GM12878 (cell line): ENCODE measurements around the gene HTR3C. TPM values are rescaled to one million over a fixed set of nuclear protein-coding genes. Genes with fewer than 3 reads are reported as not detected.

Source experiments
- ATAC-seq: fragments of 200-7000 bp; cut with Tn5 transposase; 3 replicates; pipeline ENCODE4 v1.9.1; 2020; ENCODE audit warnings: mild to moderate bottlenecking, moderate library complexity
- BruUV-seq: library from RNA; stranded (reverse); fragments of 400-500 nt; replicated peaks from 2 replicates; lab custom pipeline; 2021; lab: Mats Ljungman, UMichigan
- CTCF ChIA-PET: fragments of 300-600 bp; sonication (Branson Sonifier 250); formaldehyde crosslinking; extraction: SDS; loops from one replicate; lab custom pipeline; 2021; ENCODE audit warnings: inconsistent platforms; lab: Yijun Ruan, JAX
- POLR2A ChIA-PET: fragments of 350-600 bp; formaldehyde crosslinking; extraction: SDS; loops from one replicate; lab custom pipeline; 2021; ENCODE audit warnings: inconsistent platforms; lab: Charles Lee
- RAD21 ChIA-PET: fragments of 300-600 bp; sonication (Branson Sonifier 250); formaldehyde crosslinking; loops from one replicate; lab custom pipeline; 2023; ENCODE audit warnings: antibody characterized with exemption; ENCODE audit not compliant: unreplicated experiment; lab: Charles Lee
- SMC1A ChIA-PET: fragments of 300-600 bp; sonication (Branson Sonifier 250); formaldehyde crosslinking; loops from one replicate; lab custom pipeline; 2023; ENCODE audit not compliant: unreplicated experiment, uncharacterized antibody; lab: Charles Lee
- DNase-seq: peaks from one replicate; pipeline ENCODE4 v3.0.0-alpha.2; 2011; ENCODE audit warnings: low read depth, low spot score
- FAIRE-seq: peaks from 3 replicates; lab custom pipeline; 2011; peaks lifted over from hg19 to GRCh38; lab: Jason Lieb, UNC
- H2AFZ ChIP-seq: 2 replicates; pipeline ENCODE4 v1.6.0; 2011; ENCODE audit warnings: low read depth, low read length, control low read depth; ENCODE audit not compliant: control insufficient read depth
- H3K27ac ChIP-seq: 2 replicates; pipeline ENCODE4 v1.5.1; 2011; ENCODE audit warnings: control low read depth; ENCODE audit not compliant: control insufficient read depth, insufficient read depth
- H3K27me3 ChIP-seq, 2 experiments: replicated peaks in 1 of 2; 2 replicates each; pipeline versions ENCODE4 v1.6.0 to v1.6.1; 2011; ENCODE audit warnings: low read length in 1 of 2; ENCODE audit not compliant: control insufficient read depth in 2 of 2, insufficient read depth in 2 of 2
- H3K36me3 ChIP-seq, 2 experiments: 2 replicates each; pipeline ENCODE4 v1.5.1; 2011; ENCODE audit warnings: low read length in 1 of 2; ENCODE audit not compliant: control insufficient read depth in 2 of 2, insufficient read depth in 2 of 2
- H3K4me1 ChIP-seq: 2 replicates; pipeline ENCODE4 v1.6.1; 2011; ENCODE audit warnings: mild to moderate bottlenecking, low read length, moderate library complexity, mixed read lengths; ENCODE audit not compliant: control insufficient read depth, insufficient read depth
- H3K4me2 ChIP-seq: 2 replicates; pipeline ENCODE4 v1.6.0; 2011; ENCODE audit warnings: control low read depth; ENCODE audit not compliant: control insufficient read depth, insufficient read depth
- H3K4me3 ChIP-seq: fragments of 200-600 bp; sonication (generic); 2 replicates; pipeline ENCODE4 v1.5.1; 2016
- H3K79me2 ChIP-seq: 2 replicates; pipeline ENCODE4 v1.6.0; 2011; ENCODE audit warnings: low read length; ENCODE audit not compliant: control insufficient read depth, insufficient read depth
- H3K9ac ChIP-seq: 2 replicates; pipeline ENCODE4 v1.8.0; 2011; ENCODE audit warnings: low read length, control low read depth, mixed read lengths; ENCODE audit not compliant: control insufficient read depth, insufficient read depth
- H3K9me3 ChIP-seq: replicated peaks from 3 replicates; pipeline ENCODE4 v1.5.1; 2011; ENCODE audit warnings: mild to moderate bottlenecking, low read length; ENCODE audit not compliant: control insufficient read depth, insufficient read depth
- H4K20me1 ChIP-seq: 2 replicates; pipeline ENCODE4 v1.6.0; 2011; ENCODE audit not compliant: control insufficient read depth, insufficient read depth
- CBX5 ChIP-seq: sonication (generic); IDR thresholded peaks from 2 replicates; pipeline ENCODE4 v1.6.1; 2016; ENCODE audit warnings: low read depth, moderate library complexity, mild to moderate bottlenecking, inconsistent platforms
- DPF2 ChIP-seq: fragments of 450-650 bp; IDR thresholded peaks from 2 replicates; pipeline ENCODE4 v1.6.1; 2017; ENCODE audit warnings: mild to moderate bottlenecking
- EED ChIP-seq: sonication (generic); IDR thresholded peaks from 2 replicates; pipeline ENCODE4 v1.6.1; 2016; ENCODE audit warnings: antibody characterized with exemption, low read depth
- JUND ChIP-seq: IDR thresholded peaks from 2 replicates; pipeline ENCODE4 v1.6.1; 2012; ENCODE audit warnings: low read depth, mild to moderate bottlenecking, low read length, improper control_type of control experiment, moderate library complexity
- MYC ChIP-seq: IDR thresholded peaks from 2 replicates; pipeline ENCODE4 v1.6.1; 2011; ENCODE audit warnings: mild to moderate bottlenecking, low read length, moderate library complexity, inconsistent platforms; ENCODE audit not compliant: insufficient read depth, insufficient replicate concordance, insufficient read length, severe bottlenecking
- NR2C1 ChIP-seq: fragments of 450-650 bp; IDR thresholded peaks from 2 replicates; pipeline ENCODE4 v1.6.1; 2017; ENCODE audit warnings: antibody characterized with exemption, mild to moderate bottlenecking, moderate library complexity
- NRF1 ChIP-seq: conservative IDR thresholded peaks from 2 replicates; pipeline ENCODE4 v1.6.1; 2011; ENCODE audit warnings: mild to moderate bottlenecking, low read depth, low read length, improper control_type of control experiment
- PAX8 ChIP-seq: fragments of 450-650 bp; IDR thresholded peaks from 2 replicates; pipeline ENCODE4 v1.6.1; 2017; ENCODE audit warnings: mild to moderate bottlenecking, moderate library complexity
- SKIL ChIP-seq: fragments of 450-650 bp; IDR thresholded peaks from 2 replicates; pipeline ENCODE4 v1.6.1; 2017; ENCODE audit warnings: mild to moderate bottlenecking, low read depth, inconsistent platforms; ENCODE audit not compliant: poor library complexity, severe bottlenecking
- STAT1 ChIP-seq: fragments of 450-650 bp; conservative IDR thresholded peaks from 2 replicates; pipeline ENCODE4 v1.6.1; 2014; ENCODE audit warnings: antibody characterized with exemption, mild to moderate bottlenecking
- TCF7 ChIP-seq: IDR thresholded peaks from 2 replicates; pipeline ENCODE4 v1.6.1; 2014; ENCODE audit warnings: antibody characterized with exemption, borderline replicate concordance
- ZBED1 ChIP-seq: IDR thresholded peaks from 2 replicates; pipeline ENCODE4 v1.6.1; 2016; ENCODE audit warnings: borderline replicate concordance
- ZNF207 ChIP-seq: fragments of 450-650 bp; IDR thresholded peaks from 2 replicates; pipeline ENCODE4 v1.6.1; 2014; ENCODE audit warnings: antibody characterized with exemption, mild to moderate bottlenecking, borderline replicate concordance
- ZNF24 ChIP-seq: fragments of 450-650 bp; IDR thresholded peaks from 2 replicates; pipeline ENCODE4 v1.6.1; 2017; ENCODE audit warnings: antibody characterized with exemption, mild to moderate bottlenecking
- ZSCAN29 ChIP-seq: fragments of 450-650 bp; IDR thresholded peaks from 2 replicates; pipeline ENCODE4 v1.6.1; 2017; ENCODE audit warnings: mild to moderate bottlenecking, moderate library complexity
- ZZZ3 ChIP-seq: IDR thresholded peaks from 2 replicates; pipeline ENCODE4 v1.6.1; 2011; ENCODE audit warnings: low read depth; ENCODE audit not compliant: control insufficient read depth, insufficient read length
- WGBS: methylation state at CpG from one replicate; pipeline ENCODE4 v1.1.6; 2016; ENCODE audit warnings: low lambda C conversion rate; ENCODE audit not compliant: insufficient replicate concordance, insufficient coverage; ENCODE audit errors: missing lambda C conversion rate; 5-methylcytosine and 5-hydroxymethylcytosine counted together
- in situ Hi-C: fragments of 300-500 bp; cut with MboI; formaldehyde crosslinking; loops from 9 replicates; pipeline ENCODE4 v1.14.3; 2018; ENCODE audit warnings: mixed read lengths
- intact Hi-C: fragments of 100-400 bp; cut with micrococcal nuclease; formaldehyde crosslinking; loops from one replicate; pipeline ENCODE4 v1.14.2; 2022; ENCODE audit not compliant: unreplicated experiment
- polyA plus RNA-seq, 11 experiments: library from polyadenylated mRNA; depleted of rRNA in 4 of 11; unstranded in 6 of 11; stranded (reverse) in 5 of 11; fragments of >200 nt; fragmentation: Nextera tagmentation in 4 of 11; fragmentation: Illumina TruSeq in 1 of 11; extraction: Ambion mirVana in 4 of 11; extraction: Trizol in 1 of 11; gene quantifications; 1 replicate in 1 of 11; 2 replicates in 10 of 11; pipeline versions ENCODE4 v1.2.1 to v1.2.3, GENCODE V29; 2011 to 2016; ENCODE audit warnings: inconsistent platforms in 2 of 11, missing spikeins in 2 of 11, low read depth in 1 of 11
- total RNA-seq, 4 experiments: library from RNA; depleted of rRNA in 3 of 4; stranded (reverse); fragments of >200 nt in 3 of 4; fragmentation: Illumina TruSeq in 1 of 4; extraction: Trizol in 1 of 4; gene quantifications; 2 replicates each; pipeline versions ENCODE4 v1.2.1 to v1.2.3, GENCODE V29; 2013 to 2021
- TF ChIP-seq, protein P1 (sequence below): IDR thresholded peaks from 2 replicates; pipeline ENCODE4 v1.6.1; 2011; ENCODE audit warnings: borderline replicate concordance, low read depth, mild to moderate bottlenecking, moderate library complexity, mixed read lengths, low read length; ENCODE audit not compliant: insufficient read depth; ENCODE audit errors: extremely low read length
- TF ChIP-seq, protein P2 (sequence below): IDR thresholded peaks from 2 replicates; pipeline ENCODE4 v1.6.1; 2011; ENCODE audit warnings: low read depth, low read length, improper control_type of control experiment, borderline replicate concordance
- TF ChIP-seq, protein P3 (sequence below): fragments of 150-350 bp; IDR thresholded peaks from 2 replicates; pipeline ENCODE4 v1.6.1; 2014; ENCODE audit warnings: mild to moderate bottlenecking, low read depth, low read length

HTR3C gene
- total and polyA plus RNA-seq, 10 of the 15 experiments (the other 5 are each of a cell fraction or from before 2014, with no cell fraction given), result not detected

GRCh38 chr3:184078851-184079250 is 26.0 kb downstream of the HTR3C start (continued):
- TF ChIP-seq, protein P1, sequence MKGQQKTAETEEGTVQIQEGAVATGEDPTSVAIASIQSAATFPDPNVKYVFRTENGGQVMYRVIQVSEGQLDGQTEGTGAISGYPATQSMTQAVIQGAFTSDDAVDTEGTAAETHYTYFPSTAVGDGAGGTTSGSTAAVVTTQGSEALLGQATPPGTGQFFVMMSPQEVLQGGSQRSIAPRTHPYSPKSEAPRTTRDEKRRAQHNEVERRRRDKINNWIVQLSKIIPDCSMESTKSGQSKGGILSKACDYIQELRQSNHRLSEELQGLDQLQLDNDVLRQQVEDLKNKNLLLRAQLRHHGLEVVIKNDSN, result no peak
- TF ChIP-seq PAX8, result no peak
- no peak for TF ChIP-seq MYC
- TF ChIP-seq DPF2, result no peak
- no peak for TF ChIP-seq ZZZ3
- no peak for TF ChIP-seq TCF7
- TF ChIP-seq NRF1, result no peak
- no peak for TF ChIP-seq STAT1
- TF ChIP-seq ZNF207, result no peak
- TF ChIP-seq CBX5, result no peak

GRCh38 chr3:184081116-184081830 is 28.4 kb downstream of the HTR3C start:
- ChIA-PET POLR2A (no interaction called here), RAD21 (no interaction called here), SMC1A (no interaction called here), CTCF (no interaction called here)
- no peaks in the 10 kb centered on the region for H3K36me3 ChIP-seq
- no peak overlapping the region for H3K4me3 ChIP-seq
- H3K9me3 ChIP-seq, result peaks cover 8% of the 10 kb centered on the region; the same call in 2 of the 3 replicates
- no peaks in the 10 kb centered on the region for H3K4me1 ChIP-seq
- FAIRE-seq (no peak), DNase-seq (no peak), ATAC-seq (no peak)
- H3K9ac ChIP-seq, result no peak overlapping the region
- intact Hi-C loops, result no loop called here
- H3K79me2 ChIP-seq, result no peaks in the 10 kb centered on the region
- BruUV-seq, result no TSS peak
- no peak overlapping the region for H3K27ac ChIP-seq
- in situ Hi-C loops, result no loop called here
- WGBS, result 39% methylated on average over 16 of the region's 16 CpGs
- H3K27me3 ChIP-seq, result no peaks in the 10 kb centered on the region
- H2AFZ ChIP-seq, result no peak overlapping the region
- H4K20me1 ChIP-seq, result no peaks in the 10 kb centered on the region
- no peak overlapping the region for H3K4me2 ChIP-seq
- TF ChIP-seq SKIL (no peak), JUND (no peak), ZNF24 (no peak), EED (no peak), NR2C1 (no peak), ZSCAN29 (no peak), ZBED1 (no peak)
- TF ChIP-seq, protein P2, sequence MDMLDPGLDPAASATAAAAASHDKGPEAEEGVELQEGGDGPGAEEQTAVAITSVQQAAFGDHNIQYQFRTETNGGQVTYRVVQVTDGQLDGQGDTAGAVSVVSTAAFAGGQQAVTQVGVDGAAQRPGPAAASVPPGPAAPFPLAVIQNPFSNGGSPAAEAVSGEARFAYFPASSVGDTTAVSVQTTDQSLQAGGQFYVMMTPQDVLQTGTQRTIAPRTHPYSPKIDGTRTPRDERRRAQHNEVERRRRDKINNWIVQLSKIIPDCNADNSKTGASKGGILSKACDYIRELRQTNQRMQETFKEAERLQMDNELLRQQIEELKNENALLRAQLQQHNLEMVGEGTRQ, result no peak
- TF ChIP-seq, protein P3, sequence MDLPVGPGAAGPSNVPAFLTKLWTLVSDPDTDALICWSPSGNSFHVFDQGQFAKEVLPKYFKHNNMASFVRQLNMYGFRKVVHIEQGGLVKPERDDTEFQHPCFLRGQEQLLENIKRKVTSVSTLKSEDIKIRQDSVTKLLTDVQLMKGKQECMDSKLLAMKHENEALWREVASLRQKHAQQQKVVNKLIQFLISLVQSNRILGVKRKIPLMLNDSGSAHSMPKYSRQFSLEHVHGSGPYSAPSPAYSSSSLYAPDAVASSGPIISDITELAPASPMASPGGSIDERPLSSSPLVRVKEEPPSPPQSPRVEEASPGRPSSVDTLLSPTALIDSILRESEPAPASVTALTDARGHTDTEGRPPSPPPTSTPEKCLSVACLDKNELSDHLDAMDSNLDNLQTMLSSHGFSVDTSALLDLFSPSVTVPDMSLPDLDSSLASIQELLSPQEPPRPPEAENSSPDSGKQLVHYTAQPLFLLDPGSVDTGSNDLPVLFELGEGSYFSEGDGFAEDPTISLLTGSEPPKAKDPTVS, result no peak
